Activated CD8-positive, alpha-beta memory T cell treated with anti-CD3 and anti-CD28 coated beads for 1 hour (primary cell): Measurements from ENCODE around the gene DMRT3.
"Not testable (repeated sequence)": the region's sequence is repeated elsewhere in the genome, so short reads cannot be mapped to it uniquely, and the experiment has no call there.

Experiments
- DNase-seq, 2 donors: peaks; one replicate each; pipeline ENCODE4 v3.0.0-alpha.2; 2020; ENCODE audit warnings: low read depth in 1 of 2; ENCODE audit errors: extremely low read depth in 1 of 2

DMRT3 gene

GRCh38 chr9:998299-999110 lies 22.1 kb downstream of the DMRT3 start:
- not testable (repeated sequence) for DNase-seq

- no peak for DNase-seq
These were observed 25.4 kb downstream of the DMRT3 start for GRCh38 chr9:1001838-1002237.

GRCh38 chr9:1002678-1003077 lies 26.2 kb downstream of the DMRT3 start:
- no peak for DNase-seq

- no peak for DNase-seq
These were observed 28.7 kb downstream of the DMRT3 start for GRCh38 chr9:1005043-1005667.

DNA sequence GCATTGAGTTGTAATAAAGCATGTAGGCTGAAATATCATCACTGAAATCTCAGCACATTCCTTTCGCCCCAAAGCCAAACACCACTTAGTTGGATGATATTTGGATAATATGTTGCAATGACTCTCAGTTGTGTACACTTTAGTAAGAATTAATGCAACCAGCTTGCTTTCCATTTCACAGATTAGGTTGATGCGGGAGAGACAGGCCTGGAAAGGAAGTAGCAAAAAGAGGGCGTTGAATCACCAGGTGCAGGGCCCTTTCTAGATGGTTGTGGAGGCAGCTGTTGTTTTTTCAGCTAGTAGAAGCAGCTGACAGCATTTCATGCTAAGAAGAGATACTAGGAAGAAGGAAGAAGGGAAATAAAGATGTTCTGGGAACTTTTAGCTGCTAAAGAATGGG lies 30.9 kb downstream of the DMRT3 start:
- DNase-seq: no peak

- no peak for DNase-seq
These were observed 31.8 kb downstream of the DMRT3 start for GRCh38 chr9:1008216-1008615.

DNA sequence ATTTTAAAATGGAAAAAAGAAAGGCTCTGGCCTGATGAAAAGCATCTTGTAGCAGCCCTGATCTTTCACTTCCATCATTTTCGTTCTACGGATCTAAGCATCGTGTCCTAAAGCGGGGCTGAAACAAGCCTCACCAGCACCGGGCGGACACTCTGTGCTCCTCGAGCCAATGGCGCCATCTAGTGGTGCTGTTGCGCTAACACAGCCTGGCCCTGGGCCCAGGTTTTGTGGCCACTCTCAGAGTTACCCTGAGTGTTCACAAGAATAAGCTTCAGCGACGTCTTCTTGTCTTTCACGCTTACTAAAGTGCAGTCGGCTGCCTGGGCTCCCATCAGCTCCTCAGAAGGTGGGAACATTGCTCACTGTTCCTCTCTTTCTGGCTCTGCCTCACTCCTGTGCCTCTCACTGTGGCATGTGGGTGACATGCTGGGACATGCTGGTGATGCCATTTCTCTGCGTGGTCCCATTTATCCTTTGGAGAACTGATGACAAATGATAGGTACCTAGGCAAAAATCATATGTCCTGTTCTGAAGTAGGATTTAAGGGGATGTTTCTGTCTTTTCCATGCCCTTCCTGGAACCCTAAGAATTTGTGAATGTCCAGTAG lies 32.7 kb downstream of the DMRT3 start:
- DNase-seq: peak; percentile 1 to 55

DNA sequence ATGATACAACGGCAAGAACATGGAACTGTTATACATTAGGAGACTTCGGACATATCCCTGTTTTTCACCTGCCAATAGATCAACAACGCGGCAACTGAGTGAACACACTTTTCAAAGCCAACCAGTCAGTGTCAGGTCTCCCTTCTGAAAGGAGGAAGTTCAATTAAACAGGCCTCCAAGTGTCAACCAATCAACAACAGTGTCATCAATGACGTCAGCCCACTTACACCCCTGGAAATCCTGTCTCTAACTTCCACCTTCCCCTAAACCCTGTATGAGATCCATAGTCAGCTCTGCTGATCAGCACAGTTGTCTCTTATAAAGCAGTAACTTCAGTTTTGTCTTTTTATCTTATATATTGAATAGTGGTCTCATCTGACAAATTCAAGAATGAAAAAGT lies 36.6 kb downstream of the DMRT3 start:
- no peak for DNase-seq

DNA sequence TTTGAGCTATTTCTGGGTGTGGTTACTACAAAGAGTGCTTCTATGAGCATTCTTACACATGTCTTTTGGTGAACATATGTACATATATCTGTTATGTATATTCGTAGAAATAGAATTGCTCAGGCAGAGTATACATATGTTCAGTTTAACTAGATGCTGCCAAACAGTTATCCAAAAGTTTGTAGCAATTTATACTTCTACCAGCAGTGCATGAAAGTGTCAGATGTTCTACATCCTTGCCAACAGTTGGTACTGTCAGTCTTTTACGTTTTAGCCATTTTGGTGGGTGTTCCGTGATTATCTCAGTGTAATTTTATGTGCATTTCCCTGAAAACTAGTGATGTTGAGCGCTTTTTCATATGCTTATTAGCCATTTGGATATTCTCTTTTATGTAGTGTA lies 37.8 kb downstream of the DMRT3 start:
- no peak for DNase-seq

DNA sequence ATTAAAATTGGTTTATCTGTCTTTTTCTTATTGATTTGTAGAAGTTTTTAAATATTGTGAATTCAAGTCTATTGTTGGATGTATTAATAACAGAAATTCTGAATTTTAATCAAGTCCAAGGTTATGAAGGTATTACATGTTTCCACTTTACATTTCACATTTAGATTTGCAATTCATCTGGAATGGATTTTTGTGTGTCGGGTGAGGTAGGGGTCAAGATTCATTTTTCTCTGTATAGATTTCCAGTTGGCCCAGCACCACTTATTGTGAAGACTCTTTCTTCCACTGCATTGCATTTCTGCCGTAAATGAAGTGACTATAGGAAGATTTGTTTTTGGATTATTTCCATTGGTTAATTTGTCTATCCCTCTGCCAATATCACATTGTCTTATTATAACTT lies 38.2 kb downstream of the DMRT3 start:
- DNase-seq: no peak

DNA sequence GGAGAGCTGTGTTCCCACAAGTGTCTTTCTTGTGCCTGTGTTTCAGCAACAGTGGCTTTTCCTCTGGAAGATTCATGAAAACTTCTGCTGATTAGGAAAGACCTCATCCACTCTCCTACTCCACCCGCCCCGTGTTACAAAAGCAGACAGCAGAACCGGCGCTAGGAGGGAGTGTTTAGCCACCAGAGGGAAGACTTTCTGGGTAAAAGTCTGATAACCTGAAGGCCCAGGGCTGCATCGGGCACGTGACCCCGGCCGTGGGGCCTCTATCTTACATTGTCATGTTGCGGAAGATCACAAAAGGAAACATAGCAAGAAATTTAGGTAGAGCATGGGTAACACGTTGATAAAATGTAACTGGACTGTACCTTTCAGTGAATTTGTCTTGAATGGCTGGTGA lies 41.7 kb downstream of the DMRT3 start:
- no peak for DNase-seq

- DNase-seq: no peak
These were observed 47.7 kb downstream of the DMRT3 start for GRCh38 chr9:1024112-1024511.

GRCh38 chr9:1025131-1025530 lies 48.7 kb downstream of the DMRT3 start:
- DNase-seq: no peak

- DNase-seq: no peak
These were observed 49.8 kb downstream of the DMRT3 start for GRCh38 chr9:1026219-1026618.

DNA sequence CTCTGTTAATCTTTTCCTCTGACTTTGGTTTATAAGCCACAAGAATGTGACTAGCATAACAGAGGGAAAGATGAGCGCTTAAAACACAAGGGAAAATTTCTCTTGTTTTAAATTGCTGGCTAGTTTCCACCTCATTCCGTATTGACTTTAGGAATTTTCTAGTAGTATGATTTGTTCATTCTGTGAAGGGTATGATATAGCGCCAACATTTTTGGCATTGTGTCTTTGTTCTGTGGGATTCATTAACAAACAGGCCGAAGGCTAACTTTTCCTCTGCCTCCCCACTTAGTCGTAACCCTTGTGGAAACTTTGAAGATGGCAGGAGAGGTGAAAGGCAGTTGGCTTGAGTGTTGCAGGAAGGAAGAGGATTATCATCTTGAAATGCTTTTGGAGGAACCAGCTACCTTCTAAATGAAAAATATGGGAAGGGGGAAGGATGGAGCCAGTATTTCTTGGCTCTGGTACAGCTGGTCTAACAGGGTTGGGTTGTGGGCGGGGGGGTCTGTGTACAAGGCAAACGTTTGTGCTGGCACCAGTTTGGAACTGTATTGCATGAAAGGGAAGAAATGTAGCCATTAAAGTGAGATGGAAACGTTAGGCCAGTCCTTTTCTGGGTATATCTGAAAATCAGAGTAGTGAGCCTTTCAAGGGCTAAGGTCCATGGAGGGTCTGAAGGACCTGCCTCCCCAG lies 52.2 kb downstream of the DMRT3 start:
- no peak for DNase-seq

GRCh38 chr9:1031951-1032601 lies 55.6 kb downstream of the DMRT3 start:
- DNase-seq: no peak

GRCh38 chr9:1034271-1034670 lies 57.8 kb downstream of the DMRT3 start:
- no peak for DNase-seq

- DNase-seq: no peak
These were observed 63.1 kb downstream of the DMRT3 start for GRCh38 chr9:1039589-1039988.
